Adrenal gland (tissue), 12 donors: Measurements from ENCODE around the gene ELL. TPM values are rescaled to one million over a fixed set of nuclear protein-coding genes. Genes with fewer than 3 reads are reported as not detected.

ENCODE experiments used
- DNase-seq, 7 donors: peaks; one replicate each; pipeline ENCODE4 v3.0.0-alpha.2; 2019 to 2020
- H3K27ac ChIP-seq, 5 donors: fragments of 200-600 bp; sonication (generic) in 4 of 5; 1 replicate in 3 of 5; 2 replicates in 2 of 5; pipeline versions ENCODE4 v1.5.1 to v1.8.0; 2016 to 2020; ENCODE audit warnings: mild to moderate bottlenecking in 1 of 5
- H3K27me3 ChIP-seq: fragments of 200-600 bp; 2 replicates; pipeline ENCODE4 v1.8.0; 2021
- H3K36me3 ChIP-seq, 2 donors: fragments of 200-600 bp; replicated peaks in 1 of 2; 1 replicate in 1 of 2; 2 replicates in 1 of 2; pipeline versions ENCODE4 v1.5.1 to v1.8.0; 2018 to 2022
- H3K4me1 ChIP-seq, 2 donors: fragments of 200-600 bp; replicated peaks in 1 of 2; 1 replicate in 1 of 2; 2 replicates in 1 of 2; pipeline versions ENCODE4 v1.5.1 to v1.8.0; 2018 to 2021
- H3K4me3 ChIP-seq, 4 donors: fragments of 200-600 bp; sonication (generic) in 3 of 4; one replicate each; pipeline ENCODE4 v1.5.1; 2016 to 2018
- H3K9me3 ChIP-seq, 3 donors: fragments of 200-600 bp; sonication (generic) in 1 of 3; replicated peaks in 1 of 3; 1 replicate in 2 of 3; 2 replicates in 1 of 3; pipeline versions ENCODE4 v1.5.1 to v1.8.0; 2016 to 2021
- CTCF ChIP-seq, 6 experiments: fragments of 450-650 bp in 4 of 6; fragments of 200-600 bp in 2 of 6; sonication (generic) in 1 of 6; IDR thresholded peaks; 1 replicate in 5 of 6; 2 replicates in 1 of 6; pipeline versions ENCODE4 v1.5.1 to v1.8.0; 2016 to 2021; ENCODE audit warnings: antibody characterized with exemption in 6 of 6, mild to moderate bottlenecking in 2 of 6, moderate library complexity in 1 of 6
- POLR2A ChIP-seq, 2 donors: fragments of 450-650 bp; IDR thresholded peaks; one replicate each; pipeline ENCODE4 v1.6.1; 2017; ENCODE audit warnings: antibody characterized with exemption in 2 of 2, mild to moderate bottlenecking in 2 of 2, moderate library complexity in 1 of 2
- WGBS, 4 donors: extraction: QIAGEN DNeasy Blood & Tissue Kit in 2 of 4; methylation state at CpG; one replicate each; pipeline versions ENCODE4 v1.1.5 to v1.1.7; 2013 to 2017; 5-methylcytosine and 5-hydroxymethylcytosine counted together
- intact Hi-C, 2 donors: fragments of 100-400 bp; cut with DNase I; formaldehyde crosslinking; loops; one replicate each; pipeline versions ENCODE4 v1.14.1 to v1.15.0; 2022 to 2023
- polyA plus RNA-seq, 3 donors: library from polyadenylated mRNA; stranded (reverse); fragments of 200-250 nt in 2 of 3; fragments of 350-450 nt in 1 of 3; fragmentation: Illumina TruSeq in 1 of 3; extraction: RNeasy Lipid Tissue Mini Kit (QIAGEN cat#74804) in 1 of 3; gene quantifications; one replicate each; pipeline ENCODE4 v1.2.3, GENCODE V29; 2013 to 2014
- total RNA-seq, 9 donors: library from RNA; depleted of rRNA in 4 of 9; stranded (reverse); fragments of >200 nt in 4 of 9; fragments of 120-200 nt in 1 of 9; fragmentation: NEBNext Ultra II Directional in 1 of 9; extraction: Animal tissue kit (Norgen Biotek cat#: 25700) in 1 of 9; gene quantifications; one replicate each; pipeline versions ENCODE4 v1.1.0 to v1.2.4, GENCODE V29; 2013 to 2023
- donor health status: healthy with polysubstance abuse.
- donor health status: Bipolar disorder and iron deficiency.
- donor health status: DM: yes; HTN: yes; CAD: no.
- donor health status: DM: no; HTN: no; CAD: no.
- donor health status: DM: no; HTN: no; CAD: no.
- donor health status: DM: yes; HTN: yes; CAD: no.

The ELL gene
- total and polyA plus RNA-seq, 12 donors = 1.8 to 28.3 (median 13.8) TPM

- H3K36me3 ChIP-seq = no peaks in the 10 kb centered on the region
- H3K4me1 ChIP-seq = peaks cover 16 to 39% of the 10 kb centered on the region in 2 donors
- peak in 5 of 7 donors; percentile 40 to 68 (median 49) for DNase-seq
- peak overlapping the region; percentile 21 to 94 (median 60) for H3K4me3 ChIP-seq
- peak overlapping the region; percentile 54 to 96 (median 88) for H3K27ac ChIP-seq
- WGBS, 4 donors = 0 to 1% (median 0%) methylated on average over 1 to 41 of the region's 41 CpGs
- intact Hi-C loops = no loop called here
- TF ChIP-seq POLR2A (IDR thresholded peaks at IDR 0.05) = no peak
- peak in 1 of 6 experiments; percentile 5 for TF ChIP-seq CTCF (IDR thresholded peaks at IDR 0.05)
- H3K27me3 ChIP-seq = no peaks in the 10 kb centered on the region
- no peaks in the 10 kb centered on the region for H3K9me3 ChIP-seq
These were observed 800 bp downstream of the ELL start for GRCh38 chr19:18520848-18521691.

GRCh38 chr19:18519962-18520847, 1.7 kb downstream of the ELL start:
- intact Hi-C loops = loop anchor here (5.0 to 10.0 kb wide), 2 partner anchors 53 to 55 kb away; no protein-coding TSS in a partner anchor
- WGBS, 4 donors = 7 to 12% (median 9%) methylated on average over 21 to 22 of the region's 22 CpGs
- Histone ChIP-seq H3K4me3 (peak overlapping the region in 3 of 4 donors; percentile 32 to 94 (median 87)), H3K27me3 (no peaks in the 10 kb centered on the region), H3K9me3 (no peaks in the 10 kb centered on the region), H3K27ac (peak overlapping the region; percentile 54 to 96 (median 88)), H3K4me1 (peaks cover 22 to 48% of the 10 kb centered on the region in 2 donors), H3K36me3 (no peaks in the 10 kb centered on the region)
- DNase-seq = peak in 6 of 7 donors; percentile 75 to 85 (median 77)
- TF ChIP-seq POLR2A (IDR thresholded peaks at IDR 0.05) = peak in 1 of 2 donors; percentile 33
- TF ChIP-seq CTCF (IDR thresholded peaks at IDR 0.05) = peak; percentile 35 to 72 (median 62)

- Histone ChIP-seq H3K4me3 (no peak overlapping the region), H3K36me3 (no peaks in the 10 kb centered on the region), H3K27me3 (no peaks in the 10 kb centered on the region), H3K9me3 (no peaks in the 10 kb centered on the region), H3K27ac (peak overlapping the region in 2 of 5 donors; percentile 27 to 96), H3K4me1 (peaks cover 34 to 63% of the 10 kb centered on the region in 2 donors)
- intact Hi-C loops = loop anchor here (5.0 to 10.0 kb wide), 2 partner anchors 51 to 54 kb away; no protein-coding TSS in a partner anchor
- DNase-seq = no peak
- 95 to 97% (median 96%) methylated on average over 9 of the region's 9 CpGs for WGBS, 4 donors
- TF ChIP-seq CTCF (IDR thresholded peaks at IDR 0.05) = no peak
- TF ChIP-seq POLR2A (IDR thresholded peaks at IDR 0.05) = no peak
These were observed 3.2 kb downstream of the ELL start for GRCh38 chr19:18518639-18519038.
